NCI-H345 treated with DMSO at 0.1 percent for 48 hours (cell line): ENCODE data around the gene NMNAT2.
"Not testable (repeated sequence)": the region's sequence is repeated elsewhere in the genome, so short reads cannot be mapped to it uniquely, and the experiment has no call there.

ENCODE experiments used
- DNase-seq: peaks from one replicate; lab custom pipeline; 2025; ENCODE audit not compliant: unreplicated experiment; lab: John Stamatoyannopoulos, UW

Gene NMNAT2

DNA sequence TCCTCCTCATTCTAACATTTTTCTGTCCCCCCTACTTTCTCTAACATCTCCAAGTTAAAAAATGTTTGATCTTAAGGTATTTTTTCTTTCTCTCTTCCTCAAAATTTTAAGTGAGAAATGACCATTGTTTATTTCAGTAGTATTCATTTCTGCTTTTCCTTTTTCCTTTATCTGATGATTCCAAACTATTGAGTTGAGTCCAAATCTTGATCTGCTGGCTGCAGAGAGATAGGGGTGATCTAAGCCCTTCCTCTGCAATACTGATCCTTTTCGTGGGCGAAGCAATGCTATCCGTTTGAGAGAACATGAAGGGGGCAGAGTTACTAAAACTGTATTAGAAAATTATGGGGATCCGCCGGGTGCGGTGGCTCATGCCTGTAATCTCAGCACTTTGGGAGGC is 516 bp upstream of the NMNAT2 start:
- DNase-seq: no peak

DNA sequence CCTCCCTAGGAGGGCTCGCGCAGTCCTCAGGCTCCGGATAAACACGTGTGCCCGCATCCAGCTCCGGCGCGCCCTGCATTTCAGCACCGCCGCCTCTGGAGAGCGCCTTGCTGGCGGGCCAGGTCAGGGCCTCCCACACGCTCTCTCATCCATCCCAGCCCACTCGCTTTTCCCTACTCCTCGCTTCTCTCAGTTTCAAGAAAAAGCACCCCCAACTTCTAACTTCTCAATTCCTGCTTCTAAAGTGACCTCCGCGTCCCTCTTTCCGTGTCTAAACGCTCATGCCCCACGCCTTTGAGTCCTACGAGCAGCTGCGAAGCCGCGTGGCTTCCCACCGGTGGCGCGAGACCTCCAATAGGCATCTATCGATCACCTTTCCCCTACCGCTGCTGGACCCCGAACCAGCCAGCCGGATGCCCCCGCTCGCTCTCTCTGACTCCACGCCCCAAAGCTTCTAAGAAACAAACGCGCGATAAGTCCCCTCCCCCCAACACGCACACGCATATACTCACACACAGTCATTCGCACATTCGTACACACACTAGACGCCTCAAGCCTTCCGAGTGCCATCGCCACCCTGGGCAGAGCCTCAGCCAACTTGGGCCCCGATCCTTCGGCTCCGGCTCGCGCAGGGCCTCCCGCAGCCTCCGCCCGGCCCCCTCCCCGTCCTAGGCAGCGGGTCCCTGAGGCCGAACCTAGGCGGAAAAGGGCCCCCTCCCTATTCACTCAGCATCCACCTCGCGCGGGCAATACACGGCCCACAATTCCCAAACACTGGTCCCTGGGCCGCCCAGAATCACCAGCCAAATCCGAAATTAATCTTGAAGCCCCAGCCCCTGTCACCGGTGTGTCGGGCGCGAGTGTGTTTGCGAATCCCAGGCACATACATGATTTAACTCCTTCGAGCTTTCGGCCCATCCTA is 1.1 kb downstream of the NMNAT2 start:
- peak; percentile 29 for DNase-seq

DNA sequence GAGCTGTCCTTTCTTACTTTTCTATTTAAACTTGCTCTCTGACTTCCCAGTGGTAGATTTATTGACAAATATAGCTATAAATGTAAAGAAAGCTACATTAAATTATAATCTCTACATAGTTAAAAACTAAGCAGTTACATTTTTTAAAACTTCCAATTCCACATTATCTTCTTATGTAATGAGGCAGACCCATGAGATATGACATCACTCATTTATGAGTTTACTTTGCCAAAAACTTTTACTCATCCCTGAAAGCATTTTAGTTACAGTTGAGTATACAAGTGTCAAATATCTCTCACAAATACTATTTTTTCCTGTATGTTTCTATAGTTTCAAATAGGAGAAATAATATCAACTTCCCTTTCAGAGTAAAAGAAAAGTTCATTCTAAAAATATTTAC is 3.8 kb downstream of the NMNAT2 start:
- DNase-seq: no peak

DNA sequence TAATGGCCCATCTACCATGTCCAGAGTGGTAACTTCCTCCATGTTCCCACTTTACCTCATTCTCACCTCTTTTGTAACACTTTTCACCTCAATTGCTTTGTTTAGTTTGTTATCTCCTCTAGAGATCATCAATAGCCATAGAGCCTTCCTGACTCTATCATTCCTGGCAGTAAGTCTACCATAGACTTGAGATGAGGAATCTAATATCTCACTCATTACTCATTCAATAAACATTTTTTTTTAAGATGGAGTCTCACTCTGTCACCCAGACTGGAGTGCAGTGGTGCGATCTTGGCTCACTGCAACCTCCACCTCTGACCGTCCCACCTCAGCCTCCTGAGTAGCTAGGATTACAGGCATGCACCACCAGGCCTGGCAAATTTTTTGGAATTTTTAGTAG is 7.1 kb downstream of the NMNAT2 start:
- no peak for DNase-seq

DNA sequence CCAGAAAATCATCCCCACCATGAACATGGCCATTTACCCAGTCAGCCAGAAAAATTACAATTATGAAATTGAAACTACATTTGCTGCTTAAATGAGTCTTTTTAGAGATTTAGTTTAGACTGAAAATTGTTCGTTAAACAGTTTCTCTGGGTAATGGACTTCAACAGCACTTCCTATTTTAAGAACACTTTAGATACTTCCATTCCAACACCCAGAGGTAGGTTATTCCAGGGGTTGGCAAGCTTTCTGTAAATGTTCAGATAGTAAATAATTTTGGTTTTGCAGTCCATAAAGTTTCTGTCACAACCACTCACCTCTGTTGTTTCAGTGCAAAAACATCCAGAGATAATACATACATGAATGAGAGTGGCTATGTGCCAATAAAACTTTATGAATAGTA is 10.2 kb downstream of the NMNAT2 start:
- DNase-seq: no peak

DNA sequence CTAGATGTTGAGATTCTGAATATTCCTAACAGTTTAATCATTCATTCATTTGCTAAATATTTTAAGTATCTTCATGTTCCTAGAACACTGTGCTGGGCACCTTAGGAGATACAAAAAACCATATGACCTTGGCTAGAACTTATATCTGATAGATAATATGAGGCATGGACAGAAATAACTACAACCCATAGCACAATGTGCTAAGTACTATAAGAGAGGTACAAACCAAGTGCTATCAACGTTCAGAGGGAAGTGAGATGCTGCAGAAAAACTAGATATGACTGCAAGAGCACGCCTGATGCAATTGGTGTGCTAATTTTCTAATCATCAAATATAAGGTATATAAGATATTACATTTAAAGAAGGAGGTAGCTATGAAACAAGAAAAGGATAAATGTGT is 10.7 kb downstream of the NMNAT2 start:
- no peak for DNase-seq

DNA sequence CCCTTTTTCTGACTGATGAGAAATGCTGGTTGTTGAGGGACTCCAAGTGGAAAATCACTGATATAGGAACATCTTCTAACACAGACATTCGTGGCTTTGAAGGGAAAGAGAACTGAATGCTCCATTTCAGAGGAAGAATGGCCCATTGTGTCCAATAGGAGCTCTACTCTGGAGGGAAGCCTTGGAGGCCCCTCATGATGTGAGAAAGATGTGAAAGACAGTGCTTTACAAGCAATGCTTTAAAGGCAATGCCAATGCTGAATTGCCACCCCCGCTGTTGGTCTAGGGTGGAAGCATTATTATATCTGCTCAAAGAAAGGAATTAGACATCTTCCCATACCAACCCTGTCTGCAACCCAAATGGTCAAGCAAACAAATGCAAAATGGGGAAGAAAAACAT is 13.7 kb downstream of the NMNAT2 start:
- DNase-seq: no peak

DNA sequence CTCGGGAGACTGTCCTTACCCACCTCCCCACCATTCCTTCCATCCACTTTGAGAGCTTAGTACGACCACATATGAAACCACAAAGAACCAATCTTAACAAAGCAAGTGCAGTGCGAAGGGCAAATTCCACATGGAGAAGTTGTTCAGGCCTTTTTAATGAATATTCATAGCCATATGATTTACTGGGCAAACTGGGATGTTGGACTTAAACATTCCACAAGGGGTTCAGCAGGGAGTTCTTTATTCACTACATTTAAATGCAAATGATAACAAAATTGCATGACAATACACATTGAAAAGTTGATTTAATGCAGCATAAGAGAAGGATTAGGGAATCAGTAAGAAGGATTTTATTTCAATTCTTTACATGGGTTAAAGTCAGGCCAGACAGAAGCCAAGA is 14.7 kb downstream of the NMNAT2 start:
- no peak for DNase-seq

DNA sequence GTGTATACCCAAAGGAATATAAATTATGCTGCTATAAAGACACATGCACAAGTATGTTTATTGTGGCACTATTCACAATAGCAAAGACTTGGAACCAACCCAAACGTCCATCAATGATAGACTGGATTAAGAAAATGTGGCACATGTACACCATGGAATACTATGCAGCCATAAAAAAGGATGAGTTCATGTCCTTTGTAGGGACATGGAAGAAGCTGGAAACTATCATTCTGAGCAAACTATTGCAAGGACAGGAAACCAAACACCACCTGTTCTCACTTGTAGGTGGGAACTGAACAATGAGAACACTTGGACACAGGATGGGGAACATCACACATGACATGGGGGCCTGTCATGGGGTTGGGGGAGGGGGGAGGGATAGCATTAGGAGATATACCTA is 16.6 kb downstream of the NMNAT2 start:
- DNase-seq: not testable (repeated sequence)

DNA sequence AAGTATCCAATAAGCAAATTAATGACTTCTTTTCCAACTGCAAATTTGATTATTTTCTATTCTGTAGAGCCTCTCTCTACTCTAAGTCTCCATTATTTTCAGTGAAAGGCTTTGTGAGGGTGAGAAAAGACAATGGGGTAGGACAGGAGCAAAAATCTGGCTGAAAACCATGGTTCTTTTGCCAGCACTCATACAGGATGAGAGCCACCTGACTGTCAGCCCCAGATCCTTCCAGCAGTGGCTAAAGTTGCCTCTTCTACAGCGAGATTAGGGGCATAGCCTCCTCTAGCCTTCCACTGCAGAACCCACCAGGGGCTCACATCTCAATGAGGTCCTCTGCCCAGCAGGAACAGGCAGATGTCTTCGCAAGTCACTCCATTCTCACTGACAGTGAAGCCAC is 23.7 kb downstream of the NMNAT2 start:
- peak; percentile 49 for DNase-seq

DNA sequence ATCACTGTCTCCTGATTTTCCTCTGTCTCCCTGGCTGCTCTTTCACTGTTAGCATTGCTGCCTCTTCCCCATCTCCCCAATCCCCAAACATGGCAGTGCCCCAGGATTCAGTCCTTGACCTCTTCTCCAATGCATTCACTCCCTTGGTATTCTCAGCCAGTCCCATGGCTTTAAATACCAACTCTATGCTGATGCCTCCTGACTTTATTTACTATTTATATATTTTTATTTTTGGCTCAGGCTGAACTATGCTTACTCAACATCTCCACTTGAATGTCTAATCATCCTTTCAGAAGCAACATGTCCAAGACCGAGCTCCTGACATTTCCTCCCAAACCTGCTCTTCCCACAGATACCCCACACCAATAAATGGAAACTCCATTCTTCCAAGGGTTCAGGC is 26.3 kb downstream of the NMNAT2 start:
- no peak for DNase-seq

DNA sequence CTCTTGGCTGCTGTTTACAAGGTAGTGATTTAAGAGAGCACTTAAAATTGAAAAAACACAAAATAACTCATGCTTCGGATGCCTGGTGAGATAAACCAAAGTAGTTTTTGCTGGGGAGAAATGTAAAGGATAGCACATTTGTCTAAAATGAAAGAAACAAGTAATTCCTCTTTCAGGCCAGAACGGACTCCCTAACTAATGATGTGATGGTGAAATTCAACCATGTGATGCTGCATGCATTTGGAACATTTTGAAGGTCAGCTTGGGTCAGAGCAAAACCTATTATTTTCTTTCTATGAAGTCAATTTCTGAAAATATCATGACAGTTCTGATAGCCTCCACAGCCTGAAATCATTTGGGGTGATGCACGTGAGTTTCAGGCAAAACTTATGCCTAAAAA is 27.6 kb downstream of the NMNAT2 start:
- DNase-seq: no peak

DNA sequence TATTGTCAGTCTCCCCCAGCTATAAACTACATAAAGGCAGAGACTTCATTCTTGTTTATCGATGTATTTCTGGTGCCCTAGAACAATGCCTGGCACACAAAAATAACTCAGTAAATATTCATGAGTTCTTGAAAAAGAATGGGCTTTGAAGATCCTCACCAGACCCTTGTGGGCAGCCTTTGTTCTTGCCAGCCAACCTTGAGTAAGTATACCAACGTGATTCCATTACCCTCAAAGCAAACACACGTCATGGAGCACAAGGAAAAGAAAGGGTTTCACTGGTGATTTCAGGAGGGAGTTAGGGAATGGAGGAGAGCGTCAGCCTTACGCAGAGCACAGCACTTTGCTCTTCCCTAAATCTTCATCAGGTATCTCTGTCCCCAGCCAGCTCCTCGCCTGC is 29.4 kb downstream of the NMNAT2 start:
- peak; percentile 52 for DNase-seq

DNA sequence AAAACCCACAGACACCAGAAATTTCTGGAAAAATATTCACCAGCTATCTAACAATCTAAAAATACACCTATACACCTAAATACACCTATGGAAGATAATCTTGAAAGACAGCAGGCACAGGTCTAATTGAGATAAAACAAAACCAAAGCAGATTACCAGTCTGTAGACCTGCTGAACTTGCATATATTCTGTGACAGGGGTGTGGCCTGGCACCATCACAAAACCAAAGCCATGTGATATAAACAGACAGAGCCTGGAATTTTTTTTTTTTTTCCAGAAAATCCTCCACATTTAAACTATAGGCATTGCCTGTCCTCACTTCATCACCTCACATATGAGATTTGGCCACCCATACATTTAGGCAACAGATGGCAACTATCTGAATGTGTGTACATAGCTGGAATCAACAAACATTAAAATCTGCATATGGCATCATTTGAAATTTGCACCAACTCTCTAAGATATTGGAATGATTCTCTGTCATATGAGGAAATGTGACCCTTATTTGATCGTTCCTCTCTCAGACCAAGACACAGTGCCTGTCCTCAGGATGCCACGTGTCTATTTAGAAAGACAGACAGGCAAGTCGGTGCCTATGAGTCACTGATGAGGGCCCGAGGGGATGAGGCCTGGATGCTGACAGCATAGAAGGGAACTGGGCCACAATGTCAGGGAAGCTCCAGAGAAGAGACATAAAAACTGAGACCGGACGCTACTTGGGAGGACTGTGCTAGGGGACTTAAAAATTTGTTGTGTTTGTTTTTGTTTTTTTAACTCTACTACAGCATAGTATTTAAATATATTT is 32.6 kb downstream of the NMNAT2 start:
- no peak for DNase-seq

DNA sequence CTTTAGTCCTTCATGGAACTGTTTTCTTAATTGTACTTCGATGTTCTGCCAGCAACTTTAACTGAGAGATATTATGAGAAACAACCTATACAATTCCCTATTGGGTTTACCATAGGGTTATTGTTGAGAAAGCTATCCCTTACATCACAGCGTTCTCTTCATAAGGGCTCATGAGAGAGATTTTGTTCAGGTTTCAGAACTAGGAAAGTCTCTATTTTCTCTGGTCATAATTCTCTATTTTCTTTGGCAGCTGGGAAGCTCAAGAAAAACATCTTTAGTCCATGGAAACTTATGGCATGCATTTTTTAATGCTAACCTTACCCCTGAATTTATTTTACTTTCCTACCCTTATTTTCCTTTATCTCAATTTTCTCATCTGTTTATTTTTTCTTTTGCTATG is 38.2 kb downstream of the NMNAT2 start:
- DNase-seq: no peak

DNA sequence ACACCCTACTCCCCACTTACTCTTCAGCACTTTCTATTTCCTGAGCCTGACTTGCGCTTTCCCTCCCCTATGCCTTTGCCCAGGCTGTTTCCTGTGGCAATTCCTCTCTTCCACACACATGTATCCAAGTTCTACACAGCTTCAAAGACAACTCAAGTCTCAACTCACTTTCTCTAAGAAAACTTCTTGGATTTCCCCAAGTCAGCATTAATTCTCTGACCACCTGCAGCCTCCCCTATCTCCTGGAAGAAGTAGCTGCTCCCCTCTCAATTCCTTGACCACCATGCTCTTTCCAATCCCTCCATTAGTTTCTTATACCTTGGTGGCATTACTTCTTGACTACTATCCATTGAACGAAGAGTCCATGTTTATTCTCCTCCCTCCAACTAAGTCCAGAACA is 42.8 kb downstream of the NMNAT2 start:
- no peak for DNase-seq

DNA sequence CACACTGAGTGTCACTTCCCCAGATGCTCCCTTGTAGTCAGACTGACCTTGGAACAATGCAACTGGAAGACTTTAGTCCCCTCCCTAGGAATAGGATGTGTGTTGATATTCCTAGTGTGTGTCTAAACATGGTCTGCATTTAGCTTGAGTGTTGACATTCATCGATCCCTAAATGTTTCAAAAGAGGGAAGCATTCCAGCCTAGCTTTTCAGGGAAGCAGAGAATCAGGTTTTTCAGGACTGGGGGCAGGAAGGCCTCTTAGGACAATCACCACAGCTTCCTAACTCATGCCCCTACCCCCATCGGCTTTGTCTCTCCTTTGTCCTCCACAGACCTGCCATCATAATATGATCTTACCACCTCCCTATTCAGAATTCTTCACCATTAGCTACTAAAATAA is 43.4 kb downstream of the NMNAT2 start:
- peak; percentile 21 for DNase-seq

DNA sequence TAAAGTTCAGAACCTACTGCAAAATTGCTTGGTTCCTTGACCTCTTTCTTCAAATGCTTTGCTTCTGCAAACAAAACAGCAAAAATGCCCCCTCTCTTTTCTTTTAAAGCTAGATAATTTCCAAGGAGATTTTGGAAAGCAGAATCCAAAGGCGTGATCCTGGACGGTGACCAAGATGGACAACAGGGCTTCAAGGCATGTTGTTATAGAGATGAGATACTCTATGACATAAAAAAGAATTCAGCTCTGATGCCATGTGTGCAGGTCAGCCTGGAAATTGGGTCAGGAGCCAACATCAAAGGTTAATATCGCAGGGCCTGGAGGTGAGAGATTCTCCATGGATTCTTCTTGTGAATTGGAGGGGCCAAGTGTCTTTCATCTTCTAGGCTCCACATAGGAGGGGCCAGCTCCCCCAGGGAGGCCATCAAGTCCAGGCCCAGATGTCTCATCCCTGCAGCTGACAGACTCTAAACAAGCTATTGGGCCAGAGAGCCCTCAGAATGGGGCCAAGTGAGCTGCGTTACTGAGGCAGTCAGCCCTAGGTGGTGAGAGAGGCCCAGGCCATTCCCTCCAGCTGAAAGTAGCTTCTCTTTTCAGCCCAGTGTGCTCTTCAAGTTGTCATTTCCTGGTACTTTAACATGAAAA is 45.5 kb downstream of the NMNAT2 start:
- no peak for DNase-seq

DNA sequence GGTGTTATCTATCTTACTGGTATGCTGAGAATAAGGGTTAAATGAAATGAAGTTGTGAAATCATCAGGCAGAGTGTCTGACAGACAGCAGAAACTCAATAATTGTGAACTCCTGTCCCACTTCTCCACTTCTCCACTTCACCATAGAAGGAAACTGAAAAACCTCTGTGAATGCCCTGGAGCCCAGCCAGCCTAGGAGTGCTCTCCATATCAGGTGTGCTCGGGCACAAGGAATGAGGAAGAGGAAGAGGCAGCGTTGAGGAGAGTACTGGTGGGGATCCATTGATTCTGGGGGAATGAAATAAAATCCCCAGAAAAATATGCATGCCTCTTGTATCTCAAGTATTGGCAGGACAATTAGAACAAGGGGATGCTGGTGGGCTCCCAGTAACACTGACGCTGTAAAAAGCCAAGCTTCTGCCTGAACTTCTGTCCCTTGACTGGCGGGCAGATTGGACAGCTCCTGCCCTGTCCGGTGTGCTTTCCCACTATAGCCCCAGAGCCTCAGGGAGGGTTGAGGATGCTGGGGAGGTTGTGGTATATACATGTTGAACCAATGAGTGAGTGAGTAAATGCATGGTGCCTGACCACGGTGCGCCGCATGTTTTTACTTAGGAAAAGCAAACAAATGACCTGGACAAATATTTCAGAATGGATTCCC is 47.7 kb downstream of the NMNAT2 start:
- no peak for DNase-seq

DNA sequence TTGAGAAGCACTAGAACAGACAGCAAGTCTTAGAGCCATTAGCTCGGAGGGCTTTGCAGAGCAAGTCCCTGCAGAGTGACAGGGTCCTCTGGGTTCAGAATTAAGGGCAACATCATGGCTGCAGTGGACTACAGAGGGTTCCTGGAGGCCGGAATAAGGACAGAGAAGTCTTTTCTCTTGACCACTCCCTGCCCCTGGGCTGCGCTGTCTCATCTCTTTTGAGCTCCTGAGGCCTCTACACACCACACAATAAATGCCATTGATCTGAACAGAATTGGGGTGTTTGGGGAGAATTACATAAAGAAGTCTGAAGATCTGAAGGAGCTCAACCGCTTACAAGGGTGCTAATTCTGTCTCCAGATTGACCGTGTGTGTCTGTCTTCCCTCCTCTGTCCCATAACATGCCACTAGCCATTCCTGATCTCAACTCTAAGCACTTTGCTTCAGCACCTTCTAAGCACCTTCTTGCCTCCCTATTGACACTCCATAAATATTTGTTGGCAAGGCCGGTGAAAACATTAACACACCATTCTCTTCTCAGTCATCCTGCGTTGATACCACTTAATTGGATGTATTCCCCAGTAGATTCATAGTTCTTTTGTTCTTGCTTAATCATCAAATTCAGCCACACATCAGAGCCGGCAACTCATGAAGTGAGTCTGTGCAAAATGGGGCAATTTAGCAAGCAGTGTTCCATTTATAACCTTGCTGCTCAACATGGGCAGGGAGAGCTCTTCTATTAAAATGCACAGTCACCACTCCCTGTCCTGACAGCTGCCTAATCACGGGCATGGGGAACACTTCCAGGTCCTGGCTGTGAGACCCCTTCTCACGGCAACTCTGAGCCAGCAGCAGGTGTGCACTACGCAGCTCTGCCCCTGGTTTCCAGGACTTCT is 49.7 kb downstream of the NMNAT2 start:
- DNase-seq: no peak
